NB4 (cell line): ENCODE results near the gene GARIN6.

Experiments used
- POLR2A ChIP-seq: IDR thresholded peaks from 2 replicates; pipeline ENCODE4 v1.6.1; 2011; ENCODE audit warnings: mild to moderate bottlenecking; ENCODE audit not compliant: insufficient read length; ENCODE audit errors: extremely low read depth
- TF ChIP-seq, protein P1 (sequence below): IDR thresholded peaks from one replicate; pipeline ENCODE4 v1.5.1; 2012; ENCODE audit warnings: low read depth, low read length

DNA sequence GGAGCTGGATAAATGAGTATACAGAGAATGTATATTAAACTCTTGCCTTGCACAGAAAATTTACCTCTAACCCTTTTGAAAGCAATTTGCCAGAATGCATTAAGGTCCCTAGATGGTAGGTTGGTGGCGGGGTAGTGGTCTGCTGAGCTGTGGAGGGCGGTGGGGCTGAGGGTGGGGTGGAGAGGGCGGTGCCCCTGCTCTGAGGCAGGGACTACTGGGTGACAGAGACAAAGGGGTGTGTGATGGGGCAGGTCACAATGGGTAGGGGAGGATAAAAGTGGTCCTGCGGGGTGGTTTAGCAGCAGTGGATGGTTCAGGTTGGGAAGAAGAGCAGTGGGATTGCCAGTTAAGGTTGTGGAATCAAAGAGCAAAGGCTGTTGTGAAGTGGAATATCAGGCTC lies at the start of gene GARIN6:
- TF ChIP-seq, protein P1, sequence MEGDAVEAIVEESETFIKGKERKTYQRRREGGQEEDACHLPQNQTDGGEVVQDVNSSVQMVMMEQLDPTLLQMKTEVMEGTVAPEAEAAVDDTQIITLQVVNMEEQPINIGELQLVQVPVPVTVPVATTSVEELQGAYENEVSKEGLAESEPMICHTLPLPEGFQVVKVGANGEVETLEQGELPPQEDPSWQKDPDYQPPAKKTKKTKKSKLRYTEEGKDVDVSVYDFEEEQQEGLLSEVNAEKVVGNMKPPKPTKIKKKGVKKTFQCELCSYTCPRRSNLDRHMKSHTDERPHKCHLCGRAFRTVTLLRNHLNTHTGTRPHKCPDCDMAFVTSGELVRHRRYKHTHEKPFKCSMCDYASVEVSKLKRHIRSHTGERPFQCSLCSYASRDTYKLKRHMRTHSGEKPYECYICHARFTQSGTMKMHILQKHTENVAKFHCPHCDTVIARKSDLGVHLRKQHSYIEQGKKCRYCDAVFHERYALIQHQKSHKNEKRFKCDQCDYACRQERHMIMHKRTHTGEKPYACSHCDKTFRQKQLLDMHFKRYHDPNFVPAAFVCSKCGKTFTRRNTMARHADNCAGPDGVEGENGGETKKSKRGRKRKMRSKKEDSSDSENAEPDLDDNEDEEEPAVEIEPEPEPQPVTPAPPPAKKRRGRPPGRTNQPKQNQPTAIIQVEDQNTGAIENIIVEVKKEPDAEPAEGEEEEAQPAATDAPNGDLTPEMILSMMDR, result no peak
- no peak for TF ChIP-seq POLR2A
